ENCODE measurements around the gene PATE2.

Gene PATE2

GRCh38 chr11:125772834-125773505, 5.7 kb downstream of the PATE2 start:
- Histone ChIP-seq H3K27me3 (ENCODE audit: control insufficient read depth in 1 of 2, insufficient read depth in 2 of 2, low read length in 2 of 2) (no peaks in the 10 kb centered on the region), H3K36me3 (ENCODE audit: control insufficient read depth in 1 of 2, insufficient read depth in 2 of 2, low read length in 2 of 2) (no peaks in the 10 kb centered on the region), H3K4me3 (ENCODE audit: low read depth in 1 of 2, low read length in 2 of 2) (no peak overlapping the region), H3K9ac (ENCODE audit: low read depth in 1 of 2, low read length in 2 of 2) (no peak overlapping the region), H3K9me3 (ENCODE audit: control insufficient read depth in 1 of 2, low read length in 2 of 2) (no peaks in the 10 kb centered on the region), H3K27ac (ENCODE audit: low read depth, low read length) (no peak overlapping the region), H3K4me1 (ENCODE audit: control insufficient read depth in 1 of 2, insufficient read depth in 2 of 2, low read length in 2 of 2) (no peaks in the 10 kb centered on the region)

- H3K9ac ChIP-seq (ENCODE audit: low read depth in 1 of 2, low read length in 2 of 2): no peak overlapping the region
- H3K36me3 ChIP-seq (ENCODE audit: control insufficient read depth in 1 of 2, insufficient read depth in 2 of 2, low read length in 2 of 2): no peaks in the 10 kb centered on the region
- H3K27me3 ChIP-seq (ENCODE audit: control insufficient read depth in 1 of 2, insufficient read depth in 2 of 2, low read length in 2 of 2): no peaks in the 10 kb centered on the region
- H3K4me3 ChIP-seq (ENCODE audit: low read depth in 1 of 2, low read length in 2 of 2): no peak overlapping the region
- H3K4me1 ChIP-seq (ENCODE audit: control insufficient read depth in 1 of 2, insufficient read depth in 2 of 2, low read length in 2 of 2): no peaks in the 10 kb centered on the region
- H3K27ac ChIP-seq (ENCODE audit: low read depth, low read length): no peak overlapping the region
- no peaks in the 10 kb centered on the region for H3K9me3 ChIP-seq (ENCODE audit: control insufficient read depth in 1 of 2, low read length in 2 of 2)
These were observed 8.0 kb downstream of the PATE2 start for GRCh38 chr11:125770583-125770982.

GRCh38 chr11:125768336-125769046, 10.1 kb downstream of the PATE2 start:
- Histone ChIP-seq H3K27me3 (ENCODE audit: control insufficient read depth in 1 of 2, insufficient read depth in 2 of 2, low read length in 2 of 2) (peaks cover 0 to 4% of the 10 kb centered on the region in 2 donors), H3K4me1 (ENCODE audit: control insufficient read depth in 1 of 2, insufficient read depth in 2 of 2, low read length in 2 of 2) (no peaks in the 10 kb centered on the region), H3K9ac (ENCODE audit: low read depth in 1 of 2, low read length in 2 of 2) (no peak overlapping the region), H3K27ac (ENCODE audit: low read depth, low read length) (no peak overlapping the region), H3K4me3 (ENCODE audit: low read depth in 1 of 2, low read length in 2 of 2) (no peak overlapping the region), H3K9me3 (ENCODE audit: control insufficient read depth in 1 of 2, low read length in 2 of 2) (no peaks in the 10 kb centered on the region), H3K36me3 (ENCODE audit: control insufficient read depth in 1 of 2, insufficient read depth in 2 of 2, low read length in 2 of 2) (no peaks in the 10 kb centered on the region)

- H3K27me3 ChIP-seq (ENCODE audit: control insufficient read depth in 1 of 2, insufficient read depth in 2 of 2, low read length in 2 of 2): peaks cover 0 to 4% of the 10 kb centered on the region in 2 donors
- no peak overlapping the region for H3K4me3 ChIP-seq (ENCODE audit: low read depth in 1 of 2, low read length in 2 of 2)
- H3K9ac ChIP-seq (ENCODE audit: low read depth in 1 of 2, low read length in 2 of 2): no peak overlapping the region
- no peaks in the 10 kb centered on the region for H3K36me3 ChIP-seq (ENCODE audit: control insufficient read depth in 1 of 2, insufficient read depth in 2 of 2, low read length in 2 of 2)
- no peaks in the 10 kb centered on the region for H3K9me3 ChIP-seq (ENCODE audit: control insufficient read depth in 1 of 2, low read length in 2 of 2)
- H3K27ac ChIP-seq (ENCODE audit: low read depth, low read length): no peak overlapping the region
- no peaks in the 10 kb centered on the region for H3K4me1 ChIP-seq (ENCODE audit: control insufficient read depth in 1 of 2, insufficient read depth in 2 of 2, low read length in 2 of 2)
These were observed 12.4 kb downstream of the PATE2 start for GRCh38 chr11:125766251-125766650.

- H3K27me3 ChIP-seq (ENCODE audit: control insufficient read depth in 1 of 2, insufficient read depth in 2 of 2, low read length in 2 of 2): peaks cover 0 to 4% of the 10 kb centered on the region in 2 donors
- H3K36me3 ChIP-seq (ENCODE audit: control insufficient read depth in 1 of 2, insufficient read depth in 2 of 2, low read length in 2 of 2): no peaks in the 10 kb centered on the region
- H3K4me1 ChIP-seq (ENCODE audit: control insufficient read depth in 1 of 2, insufficient read depth in 2 of 2, low read length in 2 of 2): no peaks in the 10 kb centered on the region
- no peak overlapping the region for H3K4me3 ChIP-seq (ENCODE audit: low read depth in 1 of 2, low read length in 2 of 2)
- H3K27ac ChIP-seq (ENCODE audit: low read depth, low read length): no peak overlapping the region
- H3K9me3 ChIP-seq (ENCODE audit: control insufficient read depth in 1 of 2, low read length in 2 of 2): no peaks in the 10 kb centered on the region
- H3K9ac ChIP-seq (ENCODE audit: low read depth in 1 of 2, low read length in 2 of 2): no peak overlapping the region
These were observed 15.1 kb downstream of the PATE2 start for GRCh38 chr11:125763483-125763882.

- Histone ChIP-seq H3K9ac (ENCODE audit: low read depth in 1 of 2, low read length in 2 of 2) (no peak overlapping the region), H3K27me3 (ENCODE audit: control insufficient read depth in 1 of 2, insufficient read depth in 2 of 2, low read length in 2 of 2) (peaks cover 0 to 4% of the 10 kb centered on the region in 2 donors), H3K9me3 (ENCODE audit: control insufficient read depth in 1 of 2, low read length in 2 of 2) (no peaks in the 10 kb centered on the region), H3K36me3 (ENCODE audit: control insufficient read depth in 1 of 2, insufficient read depth in 2 of 2, low read length in 2 of 2) (no peaks in the 10 kb centered on the region), H3K4me3 (ENCODE audit: low read depth in 1 of 2, low read length in 2 of 2) (no peak overlapping the region), H3K4me1 (ENCODE audit: control insufficient read depth in 1 of 2, insufficient read depth in 2 of 2, low read length in 2 of 2) (no peaks in the 10 kb centered on the region), H3K27ac (ENCODE audit: low read depth, low read length) (no peak overlapping the region)
These were observed 16.2 kb downstream of the PATE2 start for GRCh38 chr11:125762445-125762844.

GRCh38 chr11:125756050-125756449, 22.6 kb downstream of the PATE2 start:
- Histone ChIP-seq H3K27me3 (ENCODE audit: control insufficient read depth in 1 of 2, insufficient read depth in 2 of 2, low read length in 2 of 2) (no peaks in the 10 kb centered on the region), H3K4me1 (ENCODE audit: control insufficient read depth in 1 of 2, insufficient read depth in 2 of 2, low read length in 2 of 2) (no peaks in the 10 kb centered on the region), H3K9me3 (ENCODE audit: control insufficient read depth in 1 of 2, low read length in 2 of 2) (no peaks in the 10 kb centered on the region), H3K4me3 (ENCODE audit: low read depth in 1 of 2, low read length in 2 of 2) (no peak overlapping the region), H3K9ac (ENCODE audit: low read depth in 1 of 2, low read length in 2 of 2) (no peak overlapping the region), H3K36me3 (ENCODE audit: control insufficient read depth in 1 of 2, insufficient read depth in 2 of 2, low read length in 2 of 2) (no peaks in the 10 kb centered on the region), H3K27ac (ENCODE audit: low read depth, low read length) (no peak overlapping the region)

GRCh38 chr11:125750629-125751028, 28.0 kb downstream of the PATE2 start:
- Histone ChIP-seq H3K4me3 (ENCODE audit: low read depth in 1 of 2, low read length in 2 of 2) (no peak overlapping the region), H3K9ac (ENCODE audit: low read depth in 1 of 2, low read length in 2 of 2) (no peak overlapping the region), H3K27me3 (ENCODE audit: control insufficient read depth in 1 of 2, insufficient read depth in 2 of 2, low read length in 2 of 2) (no peaks in the 10 kb centered on the region), H3K4me1 (ENCODE audit: control insufficient read depth in 1 of 2, insufficient read depth in 2 of 2, low read length in 2 of 2) (no peaks in the 10 kb centered on the region), H3K27ac (ENCODE audit: low read depth, low read length) (no peak overlapping the region), H3K9me3 (ENCODE audit: control insufficient read depth in 1 of 2, low read length in 2 of 2) (no peaks in the 10 kb centered on the region), H3K36me3 (ENCODE audit: control insufficient read depth in 1 of 2, insufficient read depth in 2 of 2, low read length in 2 of 2) (no peaks in the 10 kb centered on the region)

GRCh38 chr11:125745979-125746378, 32.6 kb downstream of the PATE2 start, which contains the start of gene PATE1:
Gene PATE1 (plus strand): TSS chr11:125746279. CDS start chr11:125746305, 26 bp downstream.
- H3K4me3 ChIP-seq (ENCODE audit: low read depth in 1 of 2, low read length in 2 of 2): no peak within 1 kb of the TSS
- H3K9me3 ChIP-seq (ENCODE audit: control insufficient read depth in 1 of 2, low read length in 2 of 2): no peaks in the 10 kb centered on the region
- no peaks in the 10 kb centered on the region for H3K27me3 ChIP-seq (ENCODE audit: control insufficient read depth in 1 of 2, insufficient read depth in 2 of 2, low read length in 2 of 2)
- H3K27ac ChIP-seq (ENCODE audit: low read depth, low read length): no peak within 1 kb of the TSS
- H3K36me3 ChIP-seq (ENCODE audit: control insufficient read depth in 1 of 2, insufficient read depth in 2 of 2, low read length in 2 of 2): no peaks in the 10 kb centered on the region
- H3K9ac ChIP-seq (ENCODE audit: low read depth in 1 of 2, low read length in 2 of 2): no peak within 1 kb of the TSS
- H3K4me1 ChIP-seq (ENCODE audit: control insufficient read depth in 1 of 2, insufficient read depth in 2 of 2, low read length in 2 of 2): no peaks in the 10 kb centered on the region

GRCh38 chr11:125743681-125744080, 34.9 kb downstream of the PATE2 start:
- Histone ChIP-seq H3K36me3 (ENCODE audit: control insufficient read depth in 1 of 2, insufficient read depth in 2 of 2, low read length in 2 of 2) (no peaks in the 10 kb centered on the region), H3K27me3 (ENCODE audit: control insufficient read depth in 1 of 2, insufficient read depth in 2 of 2, low read length in 2 of 2) (no peaks in the 10 kb centered on the region), H3K27ac (ENCODE audit: low read depth, low read length) (no peak overlapping the region), H3K9ac (ENCODE audit: low read depth in 1 of 2, low read length in 2 of 2) (no peak overlapping the region), H3K4me1 (ENCODE audit: control insufficient read depth in 1 of 2, insufficient read depth in 2 of 2, low read length in 2 of 2) (no peaks in the 10 kb centered on the region), H3K4me3 (ENCODE audit: low read depth in 1 of 2, low read length in 2 of 2) (no peak overlapping the region), H3K9me3 (ENCODE audit: control insufficient read depth in 1 of 2, low read length in 2 of 2) (no peaks in the 10 kb centered on the region)
